ENCODE data around the gene SYF2. TPM values are rescaled to one million over a fixed set of nuclear protein-coding genes. Genes with fewer than 3 reads are reported as not detected.

Gene SYF2
- total RNA-seq, 1 experiment from 2014 or later: 35.3 TPM

GRCh38 chr1:25184001-25184762 lies 48.1 kb downstream of the SYF2 start (continued):
- TF ChIP-seq ATF2 (CRISPR knock-in tag; IDR thresholded peaks at IDR 0.05; ENCODE audit: borderline replicate concordance, low read depth) (no peak), ZNF512 (CRISPR knock-in tag; IDR thresholded peaks at IDR 0.05; ENCODE audit: borderline replicate concordance) (no peak), NFE2L1 (CRISPR knock-in tag; IDR thresholded peaks at IDR 0.05) (no peak), ZNF232 (CRISPR knock-in tag; IDR thresholded peaks at IDR 0.05) (no peak), ZSCAN18 (CRISPR knock-in tag; IDR thresholded peaks at IDR 0.05) (no peak), ZNF317 (CRISPR knock-in tag; IDR thresholded peaks at IDR 0.05; ENCODE audit: borderline replicate concordance, low read depth) (no peak), ARID4B (CRISPR knock-in tag; IDR thresholded peaks at IDR 0.05; ENCODE audit: borderline replicate concordance) (no peak), ZNF532 (CRISPR knock-in tag; IDR thresholded peaks at IDR 0.05; ENCODE audit: borderline replicate concordance) (no peak), ZBTB21 (CRISPR knock-in tag; IDR thresholded peaks at IDR 0.05; ENCODE audit: borderline replicate concordance) (no peak)

GRCh38 chr1:25183126-25183980 lies 48.9 kb downstream of the SYF2 start:
- no peak for ATAC-seq
- no peaks in the 10 kb centered on the region for H3K27me3 Mint-ChIP-seq (ENCODE audit: low read depth)
- POLR2A ChIA-PET: no interaction called here
- H3K36me3 Mint-ChIP-seq: no peaks in the 10 kb centered on the region
- CTCF ChIA-PET: no interaction called here
- H3K9me3 Mint-ChIP-seq: no peaks in the 10 kb centered on the region
- DNase-seq (ENCODE audit: low spot score): no peak
- H3K27ac Mint-ChIP-seq: no peak overlapping the region
- H3K4me3 Mint-ChIP-seq: no peak overlapping the region
- no peaks in the 10 kb centered on the region for H3K4me1 Mint-ChIP-seq
- TF ChIP-seq ZNF671 (CRISPR knock-in tag; IDR thresholded peaks at IDR 0.05): no peak
- TF ChIP-seq ZNF138 (CRISPR knock-in tag; conservative IDR thresholded peaks at IDR 0.05): no peak
- no peak for TF ChIP-seq CDX4 (CRISPR knock-in tag; IDR thresholded peaks at IDR 0.05; ENCODE audit: borderline replicate concordance)
- TF ChIP-seq FOXP1 (CRISPR knock-in tag; IDR thresholded peaks at IDR 0.05; ENCODE audit: borderline replicate concordance): no peak
- TF ChIP-seq FOXK1 (CRISPR knock-in tag; IDR thresholded peaks at IDR 0.05): no peak

Measured in WTC11 (cell line).